K562 (cell line): ENCODE measurements around the gene PARD6B. TPM values are rescaled to one million over a fixed set of nuclear protein-coding genes. Genes with fewer than 3 reads are reported as not detected.

Experiments
- BCOR ChIP-seq: fragments of 450-650 bp; IDR thresholded peaks from 2 replicates; pipeline ENCODE4 v1.6.1; 2016
- CBFB ChIP-seq: sonication (generic); formaldehyde crosslinking; IDR thresholded peaks from 2 replicates; pipeline ENCODE4 v1.4.0; 2020; ENCODE audit warnings: mild to moderate bottlenecking, missing genetic modification reagents
- DIDO1 ChIP-seq: fragments of 450-650 bp; IDR thresholded peaks from 2 replicates; pipeline ENCODE4 v1.6.1; 2016; ENCODE audit warnings: low read depth, missing biosample characterization, missing genetic modification characterization
- E2F3 ChIP-seq: fragments of 250-450 bp; sonication (Bioruptor Pico); IDR thresholded peaks from 2 replicates; pipeline ENCODE4 v1.4.0; 2020; ENCODE audit warnings: mild to moderate bottlenecking
- E2F8 ChIP-seq: fragments of 450-650 bp; IDR thresholded peaks from 2 replicates; pipeline ENCODE4 v1.7.1; 2018; ENCODE audit warnings: mild to moderate bottlenecking, low read depth; ENCODE audit not compliant: partially characterized antibody
- ILK ChIP-seq: fragments of 450-650 bp; IDR thresholded peaks from 2 replicates; pipeline ENCODE4 v1.6.1; 2016; ENCODE audit warnings: missing genetic modification characterization, low read depth, mild to moderate bottlenecking, missing compliant biosample characterization, moderate library complexity, borderline replicate concordance
- LARP7 ChIP-seq: fragments of 450-650 bp; IDR thresholded peaks from 2 replicates; pipeline ENCODE4 v1.6.1; 2016
- MGA ChIP-seq: fragments of 450-650 bp; IDR thresholded peaks from 2 replicates; pipeline ENCODE4 v1.6.1; 2016; ENCODE audit warnings: mild to moderate bottlenecking, moderate library complexity
- NCOR1 ChIP-seq: fragments of 450-650 bp; IDR thresholded peaks from 2 replicates; pipeline ENCODE4 v1.6.1; 2016; ENCODE audit warnings: mild to moderate bottlenecking, moderate library complexity
- PKNOX1 ChIP-seq: fragments of 450-650 bp; IDR thresholded peaks from 2 replicates; pipeline ENCODE4 v1.6.1; 2016
- POLR2AphosphoS2 ChIP-seq: IDR thresholded peaks from 2 replicates; pipeline ENCODE4 v1.6.1; 2012; ENCODE audit warnings: low read length, improper control_type of control experiment
- RBFOX2 ChIP-seq: fragments of 200-400 bp; formaldehyde crosslinking; IDR thresholded peaks from 2 replicates; pipeline ENCODE4 v1.6.1; 2017; ENCODE audit warnings: low read depth, mild to moderate bottlenecking, low read length, moderate library complexity
- TRIM24 ChIP-seq, 2 experiments: fragments of 450-650 bp; IDR thresholded peaks; 2 replicates each; pipeline ENCODE4 v1.6.1; 2016
- polyA plus RNA-seq, 8 experiments: library from polyadenylated mRNA; depleted of rRNA in 4 of 8; stranded (reverse) in 5 of 8; unstranded in 3 of 8; fragments of >200 nt; fragmentation: Nextera tagmentation in 2 of 8; fragmentation: Illumina TruSeq in 1 of 8; extraction: Ambion mirVana in 2 of 8; extraction: Trizol in 1 of 8; gene quantifications; 2 replicates each; pipeline versions ENCODE4 v1.2.1 to v1.2.3, GENCODE V29; 2011 to 2014; ENCODE audit warnings: inconsistent platforms in 1 of 8, missing spikeins in 1 of 8
- total RNA-seq, 7 experiments: library from RNA; depleted of rRNA in 6 of 7; stranded (reverse); fragments of >200 nt in 6 of 7; fragmentation: Illumina TruSeq in 2 of 7; extraction: Trizol in 2 of 7; gene quantifications; 2 replicates each; pipeline versions ENCODE4 v1.2.1 to v1.2.3, GENCODE V29; 2011 to 2021; ENCODE audit warnings: low replicate concordance in 1 of 7

The PARD6B gene
- total and polyA plus RNA-seq, 9 of the 15 experiments (the other 6 are each of a cell fraction or from before 2014, with no cell fraction given) = 1.7 to 12.3 (median 5.5) TPM

- TF ChIP-seq POLR2AphosphoS2 = no peak
- 0 out of 2 replicates have a peak, but pooled peaks have one; percentile 17 for TF ChIP-seq CBFB
- no peak for TF ChIP-seq LARP7
- peak; percentile 48; the same call in 1 of the 2 replicates for TF ChIP-seq RBFOX2
- peak; percentile 58; the same call in 1 of the 2 replicates for TF ChIP-seq PKNOX1
- no peak for TF ChIP-seq ILK (tag)
- TF ChIP-seq DIDO1 (tag) = 0 out of 2 replicates have a peak, but pooled peaks have one; percentile 52
- TF ChIP-seq E2F3 (CRISPR knock-in tag) = peak; percentile 42; the same call in 1 of the 2 replicates
- TF ChIP-seq E2F8 = peak; percentile 80
- no peak for TF ChIP-seq NCOR1
- TF ChIP-seq TRIM24 (IDR thresholded peaks at IDR 0.05) = peak in 1 of 2 experiments; percentile 29; a peak in 1 of 4 replicates
- TF ChIP-seq BCOR = 0 out of 2 replicates have a peak, but pooled peaks have one; percentile 54
- peak; percentile 52; the same call in 1 of the 2 replicates for TF ChIP-seq MGA
Measured at GRCh38 chr20:50730765-50731054, 670 bp upstream of the PARD6B start (continued).
